HG02610 (cell line): ENCODE measurements around the gene CSF2RB.
A peak's percentile ranks its signal among the peaks of the same experiment; 100 is the strongest.

Experiments
- ATAC-seq: cut with Tn5 transposase; IDR thresholded peaks from one replicate; pipeline ENCODE4 v1.9.1; 2021; ENCODE audit warnings: mild to moderate bottlenecking, moderate library complexity; ENCODE audit not compliant: unreplicated experiment

The CSF2RB gene

GRCh38 chr22:36913427-36914389 is at the start of gene CSF2RB:
Gene CSF2RB (plus strand): TSS chr22:36913628. CDS start chr22:36922208, 8,580 bp downstream.
- ATAC-seq: peak; percentile 39

DNA sequence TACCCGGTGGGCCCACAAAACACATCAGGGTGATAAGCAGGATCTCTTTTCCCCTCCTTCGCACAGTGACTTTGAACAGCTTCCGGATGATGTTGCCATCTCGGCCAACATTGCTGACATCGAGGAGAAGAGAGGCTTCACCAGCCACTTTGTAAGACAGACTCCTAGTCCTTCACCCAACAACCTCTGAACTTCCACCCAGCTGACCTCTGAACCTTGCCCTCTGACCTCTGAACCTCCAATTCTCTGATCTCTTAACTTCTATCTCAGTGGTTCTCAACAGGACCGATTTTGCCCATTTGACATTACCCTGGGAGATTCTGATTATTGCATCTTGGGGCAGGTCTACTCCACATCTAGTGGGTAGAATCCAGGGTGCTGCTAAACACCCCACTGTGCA is 49.4 kb upstream of the CSF2RB start:
- no peak for ATAC-seq

DNA sequence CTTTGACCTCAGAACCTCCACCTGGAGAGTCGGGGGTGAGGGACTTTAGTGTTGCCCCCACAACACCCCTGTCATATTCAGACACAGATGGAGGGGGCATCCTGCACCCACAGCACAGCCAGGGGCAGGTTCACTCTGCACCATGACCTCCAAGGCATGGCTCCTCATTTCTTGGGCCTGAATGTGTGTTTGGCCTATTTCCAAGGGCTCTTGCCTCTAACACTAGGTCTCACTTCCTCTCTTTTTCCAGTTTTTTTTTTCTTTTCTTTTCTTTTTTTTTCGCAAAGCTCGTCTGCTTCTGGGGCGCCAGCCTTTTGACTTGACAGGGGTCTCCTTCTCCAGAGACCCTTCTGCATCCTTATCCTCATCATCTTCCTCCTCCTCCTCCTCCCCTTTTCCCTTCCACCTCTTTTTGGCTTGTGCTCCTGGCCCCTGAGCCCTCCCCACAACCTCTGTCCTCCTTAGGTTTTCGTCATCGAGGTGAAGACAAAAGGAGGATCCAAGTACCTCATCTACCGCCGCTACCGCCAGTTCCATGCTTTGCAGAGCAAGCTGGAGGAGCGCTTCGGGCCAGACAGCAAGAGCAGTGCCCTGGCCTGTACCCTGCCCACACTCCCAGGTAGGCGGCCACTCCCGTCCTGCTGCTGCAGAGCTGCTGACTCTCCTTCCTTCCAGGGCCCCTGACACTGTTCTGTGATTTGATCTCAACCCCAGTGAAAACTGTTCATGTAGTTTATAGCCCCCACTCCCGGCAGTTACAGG is 48.8 kb upstream of the CSF2RB start:
- ATAC-seq: no peak

DNA sequence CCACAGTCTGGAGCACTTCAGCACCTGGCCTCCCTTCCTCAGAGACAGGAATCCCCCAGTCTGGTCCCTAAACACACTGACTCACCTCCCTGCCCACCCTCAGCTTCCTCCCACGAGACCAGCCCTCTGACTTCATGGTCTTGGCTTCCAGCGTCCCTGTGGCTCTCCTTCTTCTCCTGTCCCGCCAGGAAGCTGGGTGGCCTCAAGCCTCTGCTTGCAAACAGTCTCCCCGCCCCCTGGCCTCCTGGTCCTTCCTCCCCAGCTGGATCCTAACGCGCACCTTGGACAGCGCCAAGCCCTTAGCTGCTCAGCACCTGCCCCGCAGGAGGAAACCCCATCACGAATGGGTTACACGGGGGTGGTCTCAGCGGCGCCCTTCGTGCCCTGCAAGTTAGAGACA is 48.1 kb upstream of the CSF2RB start:
- no peak for ATAC-seq

GRCh38 chr22:36867695-36868094 is 45.7 kb upstream of the CSF2RB start:
- no peak for ATAC-seq

GRCh38 chr22:36868546-36869181 is 44.8 kb upstream of the CSF2RB start:
- no peak for ATAC-seq

DNA sequence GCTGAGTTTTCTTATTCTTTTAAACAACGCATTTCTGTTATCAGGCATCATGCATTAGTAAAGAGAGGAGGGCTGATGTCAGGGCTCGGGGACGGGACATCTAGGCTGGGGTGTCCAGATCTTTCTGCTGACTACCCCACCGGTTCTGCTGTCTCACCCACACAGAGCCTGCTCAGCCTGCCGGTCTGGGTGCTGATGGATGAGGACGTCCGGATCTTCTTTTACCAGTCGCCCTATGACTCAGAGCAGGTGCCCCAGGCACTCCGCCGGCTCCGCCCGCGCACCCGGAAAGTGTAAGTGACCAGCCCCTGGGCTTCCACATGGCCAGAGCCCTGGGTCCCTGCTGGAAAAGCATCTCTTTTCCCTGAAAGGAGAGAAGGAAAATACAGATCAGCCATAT is 43.2 kb upstream of the CSF2RB start:
- ATAC-seq: no peak

- ATAC-seq: no peak
These were observed 41.8 kb upstream of the CSF2RB start for GRCh38 chr22:36871669-36872081.

GRCh38 chr22:36872084-36872483 is 41.3 kb upstream of the CSF2RB start:
- no peak for ATAC-seq

- no peak for ATAC-seq
These were observed 40.4 kb upstream of the CSF2RB start for GRCh38 chr22:36872866-36873498.

DNA sequence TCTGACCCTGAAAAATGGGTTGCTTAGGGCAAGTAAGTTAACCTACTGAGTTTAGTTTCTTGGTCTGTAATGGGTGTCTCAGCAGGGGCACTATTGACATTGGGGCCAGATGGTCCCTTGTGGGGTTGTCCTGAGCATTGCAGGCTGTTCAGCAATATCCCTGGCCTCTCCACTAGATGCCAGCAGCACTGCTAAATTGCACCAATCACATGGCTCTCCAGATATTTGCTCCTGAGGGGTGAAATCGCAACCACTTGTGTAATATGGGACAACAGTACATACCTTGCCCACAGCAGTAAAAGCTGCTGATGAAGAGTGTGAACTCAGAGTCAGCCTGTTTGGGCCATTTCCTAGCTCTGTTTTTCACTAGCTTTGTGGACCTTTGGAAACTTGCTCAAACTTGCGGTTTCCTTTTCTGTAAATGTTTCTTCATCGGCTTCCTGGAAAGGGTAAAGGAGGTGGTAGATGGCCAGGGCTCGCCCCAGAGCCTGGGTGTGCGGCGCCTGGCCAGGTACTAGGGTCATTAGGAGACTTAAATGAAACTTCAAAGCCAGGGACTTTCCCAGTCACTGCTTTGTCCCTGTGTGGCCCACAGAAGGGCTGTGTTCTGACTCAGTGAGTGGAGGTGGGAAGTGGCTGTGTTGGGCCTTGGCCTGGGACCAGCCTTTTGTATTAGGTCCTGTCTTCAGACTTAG is 39.7 kb upstream of the CSF2RB start:
- ATAC-seq: peak; percentile 75

GRCh38 chr22:36874309-36874696 is 39.1 kb upstream of the CSF2RB start:
- no peak for ATAC-seq

GRCh38 chr22:36874736-36875135 is 38.7 kb upstream of the CSF2RB start:
- ATAC-seq: no peak

DNA sequence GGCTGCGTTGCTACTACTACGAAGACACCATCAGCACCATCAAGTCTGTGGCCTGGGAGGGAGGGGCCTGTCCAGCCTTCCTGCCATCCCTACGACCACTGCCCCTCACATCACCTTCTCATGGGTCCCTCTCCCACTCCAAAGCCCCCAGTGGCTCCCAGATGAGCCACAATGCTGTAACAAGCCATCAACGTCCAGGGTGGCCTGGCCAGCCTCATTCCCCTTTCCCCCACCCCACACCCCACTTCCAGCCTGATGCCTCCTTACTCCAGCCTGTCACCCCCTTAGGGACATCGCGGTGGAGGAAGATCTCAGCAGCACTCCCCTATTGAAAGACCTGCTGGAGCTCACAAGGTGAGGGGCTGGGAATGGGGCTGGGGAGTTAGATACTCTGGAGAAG is 37.7 kb upstream of the CSF2RB start:
- no peak for ATAC-seq

DNA sequence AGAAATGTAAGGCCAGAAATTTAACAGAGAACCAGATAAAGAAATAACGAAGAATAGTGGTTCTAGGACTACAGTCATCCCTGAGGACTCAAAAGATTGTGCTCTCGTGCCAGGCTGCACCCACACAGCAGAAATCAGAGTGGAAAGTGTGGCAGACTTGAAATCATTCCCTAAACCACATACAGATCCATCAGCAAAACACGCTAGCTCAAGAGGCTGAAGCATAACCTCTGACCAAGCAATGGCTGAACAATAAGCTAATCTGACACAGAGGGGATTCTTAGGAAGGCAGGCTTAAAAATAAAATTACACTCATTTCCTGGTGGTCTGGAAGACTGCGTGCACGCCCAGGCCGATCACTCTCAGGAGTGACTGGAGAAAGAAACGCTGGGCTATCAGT is 33.7 kb upstream of the CSF2RB start:
- ATAC-seq: no peak

- ATAC-seq: no peak
These were observed 31.8 kb upstream of the CSF2RB start for GRCh38 chr22:36881504-36882245.

- ATAC-seq: no peak
These were observed 28.9 kb upstream of the CSF2RB start for GRCh38 chr22:36884349-36885158.

DNA sequence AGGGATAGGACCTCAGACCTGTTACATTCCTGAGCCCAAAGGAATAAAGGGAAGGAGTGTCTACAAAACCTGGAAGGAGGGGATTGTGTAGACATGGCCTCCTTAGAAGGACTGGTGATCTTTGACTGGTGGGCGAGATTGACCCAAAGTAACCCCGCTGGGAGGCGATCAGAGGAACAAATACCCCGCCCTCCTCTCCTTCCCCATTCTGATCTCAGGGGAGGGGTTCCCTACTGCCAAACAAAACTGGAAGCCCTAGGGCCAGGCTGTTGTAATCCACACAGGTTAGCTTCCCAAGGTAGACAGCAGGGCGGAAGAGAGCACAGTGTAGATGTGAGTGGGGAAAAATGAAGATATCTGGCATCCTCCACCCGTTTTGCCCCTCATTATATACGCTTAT is 28.0 kb upstream of the CSF2RB start:
- no peak for ATAC-seq

- no peak for ATAC-seq
These were observed 27.4 kb upstream of the CSF2RB start for GRCh38 chr22:36886016-36886415.
